ENCODE measurements around the gene SLC43A2.

DNA sequence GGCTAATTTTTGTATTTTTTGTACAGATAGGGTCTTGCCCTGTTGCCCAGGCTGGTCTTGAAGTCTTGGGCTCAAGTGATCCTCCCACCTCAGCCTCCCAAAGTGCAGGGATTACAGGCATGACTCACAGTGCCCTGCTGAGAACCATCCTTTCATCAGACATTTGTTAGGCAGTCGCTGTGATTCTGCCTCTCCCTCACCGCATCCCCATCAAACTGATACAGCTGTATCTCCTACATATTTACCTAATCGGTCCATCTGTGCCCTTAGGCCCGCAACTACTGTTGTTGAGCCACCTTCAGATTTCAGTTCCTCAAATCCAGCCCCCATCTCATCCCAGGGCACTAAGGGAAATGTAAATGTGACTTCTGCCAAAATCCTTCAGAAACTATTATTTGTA lies 2.0 kb upstream of the SLC43A2 start:
- no peak for TF ChIP-seq GATA2 (IDR thresholded peaks at IDR 0.05; ENCODE audit: low read depth, low read length)
- no peak for TF ChIP-seq GATA3 (IDR thresholded peaks at IDR 0.05; ENCODE audit: low read depth, low read length)
